Suppressor macrophage (primary cell): ENCODE measurements around the gene SLC34A1.
"Not testable (repeated sequence)": the region's sequence is repeated elsewhere in the genome, so short reads cannot be mapped to it uniquely, and the experiment has no call there.

Source experiments
- DNase-seq, 4 experiments: peaks; one replicate each; pipeline ENCODE4 v3.0.0-alpha.2; 2020 to 2022

Gene SLC34A1

GRCh38 chr5:177355868-177356168, 28.4 kb upstream of the SLC34A1 start:
- DNase-seq = peak in 3 of 4 experiments; percentile 42 to 57 (median 56)

GRCh38 chr5:177356746-177357145, 27.5 kb upstream of the SLC34A1 start:
- DNase-seq = peak in 1 of 4 experiments; percentile 36

- no peak for DNase-seq
Observed at GRCh38 chr5:177357146-177357458, 27.1 kb upstream of the SLC34A1 start.

GRCh38 chr5:177357459-177358351, 26.5 kb upstream of the SLC34A1 start, which contains the start of gene RGS14:
Gene RGS14 (plus strand): TSS chr5:177357924. CDS start chr5:177358025, 101 bp downstream.
- DNase-seq = peak; percentile 77 to 93 (median 88)

GRCh38 chr5:177358370-177358819, 25.8 kb upstream of the SLC34A1 start:
- peak in 1 of 4 experiments; percentile 29 for DNase-seq

- DNase-seq = no peak
Observed at GRCh38 chr5:177359451-177359851, 24.8 kb upstream of the SLC34A1 start.

GRCh38 chr5:177359860-177360259, 24.4 kb upstream of the SLC34A1 start:
- DNase-seq = no peak

GRCh38 chr5:177360740-177361139, 23.5 kb upstream of the SLC34A1 start:
- DNase-seq = not testable (repeated sequence)

GRCh38 chr5:177361418-177362291, 22.6 kb upstream of the SLC34A1 start:
- DNase-seq = peak; percentile 63 to 77 (median 74)

- DNase-seq = no peak
Observed at GRCh38 chr5:177362292-177362609, 22.0 kb upstream of the SLC34A1 start.

GRCh38 chr5:177362610-177363507, 21.4 kb upstream of the SLC34A1 start:
- DNase-seq = peak in 3 of 4 experiments; percentile 38 to 77 (median 71)

GRCh38 chr5:177363565-177363964, 20.7 kb upstream of the SLC34A1 start:
- DNase-seq = no peak

GRCh38 chr5:177364159-177364962, 19.9 kb upstream of the SLC34A1 start:
- peak in 3 of 4 experiments; percentile 54 to 66 (median 65) for DNase-seq

GRCh38 chr5:177365845-177366527, 18.2 kb upstream of the SLC34A1 start:
- no peak for DNase-seq

GRCh38 chr5:177366528-177367322, 17.5 kb upstream of the SLC34A1 start:
- DNase-seq = no peak

- no peak for DNase-seq
Observed at GRCh38 chr5:177367323-177367848, 16.8 kb upstream of the SLC34A1 start.

GRCh38 chr5:177367981-177368868, 16.0 kb upstream of the SLC34A1 start:
- no peak for DNase-seq

GRCh38 chr5:177368869-177369644, 15.2 kb upstream of the SLC34A1 start:
- peak in 3 of 4 experiments; percentile 48 to 62 (median 60) for DNase-seq
